NCI-H748 treated with DMSO at 0.1 percent for 48 hours (cell line): ENCODE results near the gene MASP2.
"Not testable (repeated sequence)": the region's sequence is repeated elsewhere in the genome, so short reads cannot be mapped to it uniquely, and the experiment has no call there.

Experiments
- DNase-seq: peaks from one replicate; lab custom pipeline; 2025; lab: John Stamatoyannopoulos, UW

The MASP2 gene

GRCh38 chr1:11046625-11047365 lies at the start of gene MASP2:
TSS of gene MASP2 (minus strand) at chr1:11047239. CDS start at chr1:11047207, 32 bp downstream.
- DNase-seq = no peak

- not testable (repeated sequence) for DNase-seq
These were observed 36.7 kb upstream of the MASP2 start for GRCh38 chr1:11083784-11084183.

GRCh38 chr1:11080931-11081330 lies 33.9 kb upstream of the MASP2 start:
- no peak for DNase-seq

GRCh38 chr1:11078631-11079030 lies 31.6 kb upstream of the MASP2 start:
- no peak for DNase-seq

- DNase-seq = not testable (repeated sequence)
These were observed 26.4 kb upstream of the MASP2 start for GRCh38 chr1:11073398-11073797.

- DNase-seq = no peak
These were observed 25.3 kb upstream of the MASP2 start for GRCh38 chr1:11072216-11072917.

- no peak for DNase-seq
These were observed 24.6 kb upstream of the MASP2 start for GRCh38 chr1:11071463-11072215.

- no peak for DNase-seq
These were observed 23.8 kb upstream of the MASP2 start for GRCh38 chr1:11070876-11071275.

GRCh38 chr1:11068600-11069473 lies 21.8 kb upstream of the MASP2 start:
- DNase-seq = no peak

GRCh38 chr1:11067716-11068599 lies 20.9 kb upstream of the MASP2 start:
- no peak for DNase-seq

- no peak for DNase-seq
These were observed 18.8 kb upstream of the MASP2 start for GRCh38 chr1:11065796-11066195.

- no peak for DNase-seq
These were observed 17.9 kb upstream of the MASP2 start for GRCh38 chr1:11064942-11065341.

GRCh38 chr1:11063937-11064537 lies 17.0 kb upstream of the MASP2 start:
- not testable (repeated sequence) for DNase-seq

GRCh38 chr1:11062965-11063401 lies 15.9 kb upstream of the MASP2 start:
- no peak for DNase-seq

GRCh38 chr1:11061652-11062365 lies 14.8 kb upstream of the MASP2 start:
- no peak for DNase-seq

GRCh38 chr1:11059968-11060830 lies 13.2 kb upstream of the MASP2 start, which contains the start of gene SRM:
TSS of gene SRM (minus strand) at chr1:11060018. CDS start at chr1:11059943, 75 bp downstream.
- DNase-seq = peak; percentile 55

- no peak for DNase-seq
These were observed 12.3 kb upstream of the MASP2 start for GRCh38 chr1:11059155-11059967.
